ENCODE data around the gene GP1BA.

GP1BA gene

GRCh38 chr17:4938069-4938491, 6.0 kb downstream of the GP1BA start:
- no peak for DNase-seq (ENCODE audit: low spot score in 2 of 2)
- H3K36me3 ChIP-seq (replicated peaks) = peaks cover 37% of the 10 kb centered on the region
- peaks cover 14% of the 10 kb centered on the region for H3K4me1 ChIP-seq
- no peaks in the 10 kb centered on the region for H3K9me3 ChIP-seq
- no peak overlapping the region for H3K4me3 ChIP-seq
- in situ Hi-C loops (cut with MboI; ENCODE audit: low sequenced_read_pairs) = no loop called here
- H3K27me3 ChIP-seq (ENCODE audit: low read depth) = no peaks in the 10 kb centered on the region

GRCh38 chr17:4938688-4939545, 6.8 kb downstream of the GP1BA start:
- no peaks in the 10 kb centered on the region for H3K9me3 ChIP-seq
- peak overlapping the region; percentile 70 for H3K4me3 ChIP-seq
- in situ Hi-C loops (cut with MboI; ENCODE audit: low sequenced_read_pairs) = no loop called here
- H3K27me3 ChIP-seq (ENCODE audit: low read depth) = no peaks in the 10 kb centered on the region
- H3K4me1 ChIP-seq = peaks cover 14% of the 10 kb centered on the region
- H3K36me3 ChIP-seq (replicated peaks) = peaks cover 46% of the 10 kb centered on the region
- DNase-seq (ENCODE audit: low spot score in 2 of 2) = no peak

GRCh38 chr17:4939546-4939795, 7.4 kb downstream of the GP1BA start:
- in situ Hi-C loops (cut with MboI; ENCODE audit: low sequenced_read_pairs) = no loop called here
- H3K9me3 ChIP-seq = no peaks in the 10 kb centered on the region
- DNase-seq (ENCODE audit: low spot score in 2 of 2) = no peak
- peak overlapping the region; percentile 70 for H3K4me3 ChIP-seq
- H3K36me3 ChIP-seq (replicated peaks) = peaks cover 51% of the 10 kb centered on the region
- H3K4me1 ChIP-seq = peaks cover 14% of the 10 kb centered on the region
- H3K27me3 ChIP-seq (ENCODE audit: low read depth) = no peaks in the 10 kb centered on the region

- Histone ChIP-seq H3K27me3 (ENCODE audit: low read depth) (no peaks in the 10 kb centered on the region), H3K9me3 (no peaks in the 10 kb centered on the region), H3K4me3 (peak within 1 kb of the TSS; percentile 70), H3K4me1 (peaks cover 14% of the 10 kb centered on the region), H3K36me3 (replicated peaks) (peaks cover 56% of the 10 kb centered on the region)
- in situ Hi-C loops (cut with MboI; ENCODE audit: low sequenced_read_pairs) = no loop called here
- peak; percentile 97 to 99 for DNase-seq (ENCODE audit: low spot score in 2 of 2)
Observed at GRCh38 chr17:4939796-4940554, 7.9 kb downstream of the GP1BA start, which contains the start of the genes RNF167 and SLC25A11. Gene RNF167 (plus strand): TSS chr17:4940268. CDS start chr17:4940910, 642 bp downstream. Gene SLC25A11 (minus strand): TSS chr17:4940046. CDS start chr17:4939910, 136 bp downstream.

GRCh38 chr17:4940555-4941318, 8.7 kb downstream of the GP1BA start:
- no peaks in the 10 kb centered on the region for H3K9me3 ChIP-seq
- H3K4me3 ChIP-seq = peak overlapping the region; percentile 70
- no peaks in the 10 kb centered on the region for H3K27me3 ChIP-seq (ENCODE audit: low read depth)
- peaks cover 14% of the 10 kb centered on the region for H3K4me1 ChIP-seq
- peak; percentile 90 to 91 for DNase-seq (ENCODE audit: low spot score in 2 of 2)
- peaks cover 64% of the 10 kb centered on the region for H3K36me3 ChIP-seq (replicated peaks)
- in situ Hi-C loops (cut with MboI; ENCODE audit: low sequenced_read_pairs) = no loop called here

- H3K9me3 ChIP-seq = no peaks in the 10 kb centered on the region
- peaks cover 14% of the 10 kb centered on the region for H3K4me1 ChIP-seq
- peaks cover 69% of the 10 kb centered on the region for H3K36me3 ChIP-seq (replicated peaks)
- no peak for DNase-seq (ENCODE audit: low spot score in 2 of 2)
- in situ Hi-C loops (cut with MboI; ENCODE audit: low sequenced_read_pairs) = no loop called here
- no peaks in the 10 kb centered on the region for H3K27me3 ChIP-seq (ENCODE audit: low read depth)
- peak overlapping the region; percentile 70 for H3K4me3 ChIP-seq
Observed at GRCh38 chr17:4941319-4941610, 9.2 kb downstream of the GP1BA start.

- Histone ChIP-seq H3K9me3 (no peaks in the 10 kb centered on the region), H3K4me1 (peaks cover 14% of the 10 kb centered on the region), H3K27me3 (ENCODE audit: low read depth) (no peaks in the 10 kb centered on the region), H3K36me3 (replicated peaks) (peaks cover 69% of the 10 kb centered on the region), H3K4me3 (no peak overlapping the region)
- no peak for DNase-seq (ENCODE audit: low spot score in 2 of 2)
- in situ Hi-C loops (cut with MboI; ENCODE audit: low sequenced_read_pairs) = no loop called here
Observed at GRCh38 chr17:4942760-4943508, 10.9 kb downstream of the GP1BA start.

- Histone ChIP-seq H3K4me1 (peaks cover 8% of the 10 kb centered on the region), H3K27me3 (ENCODE audit: low read depth) (no peaks in the 10 kb centered on the region), H3K9me3 (no peaks in the 10 kb centered on the region), H3K4me3 (no peak overlapping the region), H3K36me3 (replicated peaks) (peaks cover 63% of the 10 kb centered on the region)
- no peak for DNase-seq (ENCODE audit: low spot score in 2 of 2)
- in situ Hi-C loops (cut with MboI; ENCODE audit: low sequenced_read_pairs) = no loop called here
Observed at GRCh38 chr17:4944163-4944553, 12.1 kb downstream of the GP1BA start.

GRCh38 chr17:4944554-4945175, 12.6 kb downstream of the GP1BA start:
- no peaks in the 10 kb centered on the region for H3K27me3 ChIP-seq (ENCODE audit: low read depth)
- peaks cover 63% of the 10 kb centered on the region for H3K36me3 ChIP-seq (replicated peaks)
- DNase-seq (ENCODE audit: low spot score in 2 of 2) = no peak
- H3K9me3 ChIP-seq = no peaks in the 10 kb centered on the region
- peaks cover 9% of the 10 kb centered on the region for H3K4me1 ChIP-seq
- no peak overlapping the region for H3K4me3 ChIP-seq
- in situ Hi-C loops (cut with MboI; ENCODE audit: low sequenced_read_pairs) = no loop called here

GRCh38 chr17:4945176-4945943, 13.3 kb downstream of the GP1BA start:
- peak in 1 of 2 experiments; percentile 60 for DNase-seq (ENCODE audit: low spot score in 2 of 2)
- Histone ChIP-seq H3K9me3 (no peaks in the 10 kb centered on the region), H3K4me1 (peaks cover 14% of the 10 kb centered on the region), H3K4me3 (no peak overlapping the region), H3K27me3 (ENCODE audit: low read depth) (no peaks in the 10 kb centered on the region), H3K36me3 (replicated peaks) (peaks cover 63% of the 10 kb centered on the region)
- in situ Hi-C loops (cut with MboI; ENCODE audit: low sequenced_read_pairs) = no loop called here

- Histone ChIP-seq H3K4me3 (peak overlapping the region; percentile 98), H3K36me3 (replicated peaks) (peaks cover 63% of the 10 kb centered on the region)
Observed at GRCh38 chr17:4945944-4946280, 13.8 kb downstream of the GP1BA start.

GRCh38 chr17:4946312-4946976, 14.4 kb downstream of the GP1BA start:
- DNase-seq (ENCODE audit: low spot score in 2 of 2) = no peak
- Histone ChIP-seq H3K4me3 (peak overlapping the region; percentile 98), H3K36me3 (replicated peaks) (peaks cover 63% of the 10 kb centered on the region), H3K9me3 (no peaks in the 10 kb centered on the region), H3K4me1 (peaks cover 23% of the 10 kb centered on the region), H3K27me3 (ENCODE audit: low read depth) (no peaks in the 10 kb centered on the region)
- in situ Hi-C loops (cut with MboI; ENCODE audit: low sequenced_read_pairs) = no loop called here

More at GRCh38 chr17:4945944-4946280, 13.8 kb downstream of the GP1BA start:
- H3K9me3 ChIP-seq = no peaks in the 10 kb centered on the region
- no peaks in the 10 kb centered on the region for H3K27me3 ChIP-seq (ENCODE audit: low read depth)
- peaks cover 19% of the 10 kb centered on the region for H3K4me1 ChIP-seq
- no peak for DNase-seq (ENCODE audit: low spot score in 2 of 2)
- in situ Hi-C loops (cut with MboI; ENCODE audit: low sequenced_read_pairs) = no loop called here

Measured in HAP-1 (cell line).